T-helper 1 cell (primary cell): Measurements from ENCODE around the gene GCAT.
A peak's percentile ranks its signal among the peaks of the same experiment; 100 is the strongest.

Experiments
- DNase-seq, 5 donors: peaks; one replicate each; pipeline ENCODE4 v3.0.0-alpha.2; 2012 to 2020

The GCAT gene

DNA sequence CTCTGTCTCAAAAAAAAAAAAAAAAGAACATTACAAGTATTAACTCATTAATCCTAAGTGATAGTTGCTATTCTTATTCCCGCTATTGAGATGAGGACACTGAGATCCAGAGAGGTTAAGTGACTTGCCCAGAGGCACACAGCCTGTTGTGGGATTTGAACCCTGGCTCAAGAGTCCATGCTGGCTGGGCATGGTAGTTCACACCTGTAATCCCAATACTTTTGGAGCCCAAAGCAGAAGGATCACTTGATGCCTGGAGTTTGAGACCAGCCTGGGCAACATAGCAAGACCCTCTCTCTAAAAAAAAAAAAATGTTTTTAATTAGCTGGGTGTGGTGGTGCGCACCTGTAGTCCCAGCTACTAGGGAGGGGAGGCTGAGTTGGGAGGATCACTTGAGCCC, 4.1 kb downstream of the GCAT start:
- no peak for DNase-seq

- no peak for DNase-seq
Observed at GRCh38 chr22:37812869-37813678, 5.3 kb downstream of the GCAT start.

- DNase-seq: no peak
Observed at GRCh38 chr22:37815593-37815992, 7.9 kb downstream of the GCAT start.

DNA sequence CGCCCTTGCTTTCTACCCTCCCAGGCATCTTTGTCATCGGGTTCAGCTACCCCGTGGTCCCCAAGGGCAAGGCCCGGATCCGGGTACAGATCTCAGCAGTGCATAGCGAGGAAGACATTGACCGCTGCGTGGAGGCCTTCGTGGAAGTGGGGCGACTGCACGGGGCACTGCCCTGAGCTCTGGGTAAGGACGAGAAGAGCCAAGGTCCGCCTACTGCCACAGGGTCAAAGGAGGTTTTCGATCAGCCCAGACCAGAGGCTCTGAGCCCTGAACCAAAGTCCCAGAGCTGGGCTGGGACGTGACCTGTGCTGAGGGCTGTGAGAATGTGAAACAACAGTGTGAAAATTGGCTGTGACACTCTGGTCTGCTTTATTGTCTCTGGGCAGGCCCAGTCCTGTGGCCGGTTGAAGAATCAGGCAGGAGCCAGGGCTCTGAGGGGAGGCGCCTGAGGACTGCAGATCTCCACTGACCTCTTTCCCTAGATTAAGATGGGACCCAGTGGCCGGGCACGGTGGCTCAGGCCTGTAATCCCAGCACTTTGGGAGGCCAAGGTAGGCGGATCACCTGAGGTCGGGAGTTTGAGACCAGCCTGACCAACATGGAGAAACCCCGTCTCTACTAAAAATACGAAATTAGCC, 8.9 kb downstream of the GCAT start:
- no peak for DNase-seq

DNA sequence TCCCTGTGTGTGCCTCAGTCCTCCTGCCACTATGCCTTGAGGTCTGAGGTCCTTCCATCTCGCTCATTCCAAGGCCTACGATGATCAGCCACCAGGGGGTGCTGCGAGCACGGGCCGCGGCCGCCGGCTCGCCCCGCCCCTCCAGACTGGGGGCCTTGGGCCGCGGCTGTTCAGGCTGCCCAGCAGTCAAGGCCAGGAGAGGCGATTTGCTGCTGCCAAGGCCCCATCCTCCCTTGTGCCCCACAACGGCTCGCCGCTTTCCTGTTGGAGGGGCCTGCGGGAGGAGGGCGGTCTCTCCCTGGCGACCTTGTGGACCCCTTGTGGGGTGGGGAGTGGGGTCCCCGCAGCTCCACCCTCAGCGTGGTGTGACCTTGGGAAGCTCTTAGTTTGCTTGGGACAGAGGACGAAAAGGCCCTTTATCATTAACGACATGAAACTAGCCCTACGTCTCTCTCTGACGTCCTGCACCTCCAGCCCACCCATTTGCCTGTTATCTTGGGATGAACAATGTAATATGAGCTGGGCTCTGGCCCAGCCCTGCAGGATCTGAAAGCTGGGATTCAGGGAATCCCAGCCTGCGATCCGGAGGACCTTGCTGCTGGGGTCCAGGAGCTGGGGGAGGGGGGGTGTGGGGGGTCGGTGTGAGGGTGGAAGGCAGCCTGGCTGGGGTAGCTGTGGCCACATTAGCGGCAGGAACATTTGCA, 10.1 kb downstream of the GCAT start:
- peak; percentile 57 to 75 (median 71) for DNase-seq

DNA sequence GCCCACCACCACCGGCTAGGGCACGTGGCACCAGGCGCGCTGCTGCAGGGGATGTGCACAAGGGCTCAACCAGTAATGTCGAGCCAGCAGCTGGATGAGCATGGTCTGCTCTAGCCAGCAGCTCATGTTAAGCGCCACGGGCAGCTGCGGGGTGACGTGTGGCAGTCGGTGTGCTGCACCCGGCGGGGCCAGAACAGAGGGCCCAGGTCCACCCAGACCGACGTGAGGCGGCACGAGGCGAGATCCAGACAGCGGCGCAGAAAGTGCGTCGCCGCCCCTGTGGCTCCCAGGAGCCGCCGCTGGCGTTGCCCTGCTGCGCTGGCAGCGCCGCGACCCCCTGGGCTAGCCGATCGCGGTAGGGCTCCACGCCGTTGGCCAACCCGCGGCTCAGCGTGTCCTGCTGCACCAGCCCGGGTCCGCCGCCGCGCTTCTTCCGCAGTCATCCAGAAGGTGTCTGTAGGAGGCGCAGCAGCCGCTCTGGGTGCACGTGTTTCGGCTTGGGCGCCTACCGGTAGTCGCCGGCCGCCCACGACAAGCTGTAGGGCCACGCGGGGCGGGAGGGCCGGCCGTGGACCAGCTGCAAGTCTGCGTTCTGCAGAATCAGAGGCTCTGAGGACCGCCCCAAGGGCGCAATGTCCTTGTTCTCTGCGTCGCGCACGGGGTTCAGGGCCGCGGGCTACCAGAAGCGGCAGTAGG, 10.8 kb downstream of the GCAT start:
- peak; percentile 36 to 69 (median 56) for DNase-seq

- no peak for DNase-seq
Observed at GRCh38 chr22:37819105-37819433, 11.3 kb downstream of the GCAT start.

GRCh38 chr22:37820350-37820749, 12.6 kb downstream of the GCAT start:
- DNase-seq: no peak

GRCh38 chr22:37822079-37822833, 14.5 kb downstream of the GCAT start:
- no peak for DNase-seq

- DNase-seq: no peak
Observed at GRCh38 chr22:37823134-37823985, 15.6 kb downstream of the GCAT start, which contains the start of gene GALR3. TSS of gene GALR3 (plus strand) at chr22:37823382. CDS start at chr22:37823407, 25 bp downstream.

GRCh38 chr22:37824674-37825641, 17.2 kb downstream of the GCAT start:
- peak in 1 of 5 donors; percentile 41 for DNase-seq

DNA sequence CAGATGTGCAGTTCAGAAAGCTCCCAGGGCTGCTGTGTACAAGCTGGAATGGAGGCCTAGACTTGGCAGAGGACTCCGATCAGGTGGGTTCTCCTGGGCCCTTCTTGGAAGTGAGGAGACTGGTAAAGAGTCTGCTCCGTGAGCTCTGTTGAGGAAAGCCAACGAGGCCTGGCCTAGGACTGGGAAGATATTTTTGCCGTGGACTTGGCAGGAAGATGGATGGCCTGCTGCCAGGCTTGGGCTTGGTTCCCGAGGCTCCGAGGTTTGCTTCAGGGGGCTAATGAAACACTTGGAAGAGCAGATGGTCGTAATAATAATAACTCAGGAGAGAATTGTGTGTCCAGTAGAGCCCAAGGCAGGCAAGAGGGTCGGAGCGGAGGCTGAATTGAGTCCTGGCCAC, 19.3 kb downstream of the GCAT start:
- DNase-seq: no peak

- no peak for DNase-seq
Observed at GRCh38 chr22:37830093-37830842, 22.5 kb downstream of the GCAT start.

GRCh38 chr22:37831472-37831871, 23.7 kb downstream of the GCAT start:
- DNase-seq: no peak

DNA sequence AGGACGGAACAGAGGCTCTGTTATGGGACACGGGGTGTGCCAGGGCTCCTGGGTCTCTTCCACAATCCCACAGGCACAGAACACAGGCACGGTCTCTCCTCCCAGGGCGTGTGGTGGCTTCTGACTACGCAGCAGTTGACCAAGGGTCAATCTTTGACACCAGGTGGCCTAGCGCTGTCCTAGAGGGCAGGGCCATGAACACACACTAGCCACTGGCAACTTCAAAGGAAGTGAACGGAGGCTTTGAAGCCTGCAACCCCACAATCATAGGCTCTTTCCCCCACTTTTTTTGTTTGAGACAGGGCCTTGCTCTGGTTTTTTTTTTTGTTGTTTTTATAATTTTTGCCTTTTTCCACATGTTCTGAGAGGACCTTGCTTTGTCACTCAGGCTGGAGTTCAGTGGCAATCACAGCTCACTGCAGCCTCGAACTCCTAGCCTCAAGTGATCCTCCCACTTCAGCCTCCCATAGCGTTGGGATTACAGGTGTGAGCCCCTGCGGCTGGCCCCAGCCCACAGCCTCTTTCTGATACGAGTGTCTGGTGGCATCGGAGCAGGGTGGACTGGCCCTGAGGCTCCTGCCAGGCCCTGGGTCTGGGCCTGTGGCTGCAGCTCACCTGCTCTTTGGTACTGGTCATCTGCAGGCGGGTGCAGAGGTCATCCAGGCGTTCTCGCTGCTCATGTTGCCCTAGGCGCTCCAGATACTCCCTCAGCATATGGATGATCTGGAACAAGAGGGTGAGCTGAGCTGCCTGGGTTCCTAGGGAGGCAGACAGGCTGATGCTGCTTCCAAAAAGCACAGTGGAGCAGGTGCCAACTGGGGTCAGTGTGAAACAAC, 24.5 kb downstream of the GCAT start:
- no peak for DNase-seq

DNA sequence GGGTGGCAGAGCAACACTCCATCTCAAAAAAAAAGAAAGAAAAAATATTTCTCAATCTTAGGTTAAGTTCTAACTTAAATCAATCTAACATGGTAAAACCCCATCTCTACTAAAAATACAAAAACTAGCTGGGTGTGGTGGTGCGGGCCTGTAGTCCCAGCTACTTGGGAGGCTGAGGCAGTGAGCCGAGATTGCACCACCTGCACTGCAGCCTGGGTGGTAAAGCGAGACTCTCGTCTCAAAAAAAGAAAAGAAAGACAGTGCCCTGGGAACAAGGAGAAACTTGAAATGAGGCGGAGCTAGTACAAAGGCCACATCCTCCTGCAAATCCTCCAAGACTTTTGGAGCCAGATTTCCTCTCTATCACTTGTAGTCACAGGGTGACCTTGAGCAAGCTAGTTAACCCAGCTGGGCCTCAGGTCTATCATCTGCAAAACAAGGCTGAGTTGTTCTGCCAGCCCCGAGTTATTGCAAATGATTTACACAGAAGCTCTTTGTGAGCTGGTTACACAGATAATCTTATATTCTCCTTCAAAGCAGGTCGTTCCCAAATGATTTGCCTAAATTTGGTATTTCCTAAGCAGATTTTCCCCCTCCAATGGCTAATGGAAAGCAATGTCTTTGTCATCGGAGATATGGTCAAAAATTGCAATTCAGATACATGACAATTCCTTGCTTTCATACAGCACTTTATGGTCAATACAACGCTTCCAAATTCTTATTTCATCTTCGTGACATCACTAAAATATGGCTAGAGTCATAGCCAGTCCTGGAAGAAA, 34.5 kb downstream of the GCAT start:
- no peak for DNase-seq

DNA sequence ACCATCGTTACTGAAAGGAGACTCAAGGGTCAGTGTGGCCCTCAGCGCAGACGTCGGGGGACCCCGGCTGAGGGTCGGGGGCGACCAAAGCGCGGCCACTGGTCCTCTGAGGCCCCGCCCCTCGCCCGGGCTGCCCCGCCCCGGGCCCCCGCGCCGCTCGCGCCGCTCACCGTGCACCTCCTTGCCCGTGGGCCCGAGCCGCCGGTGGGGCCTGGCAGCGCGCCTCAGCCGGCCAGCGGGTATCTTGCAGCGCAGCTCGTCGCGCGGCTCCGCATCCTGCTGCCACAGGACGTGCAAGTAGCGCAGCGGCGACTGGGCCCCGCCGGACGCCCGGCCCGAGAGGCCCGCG, 36.0 kb downstream of the GCAT start:
- peak in 1 of 5 donors; percentile 53 for DNase-seq

- no peak for DNase-seq
Observed at GRCh38 chr22:37844904-37845329, 37.2 kb downstream of the GCAT start.
